IMR-90 (cell line): ENCODE data around the gene ASTN2. TPM values are rescaled to one million over a fixed set of nuclear protein-coding genes. Genes with fewer than 3 reads are reported as not detected.

Source experiments
- ATAC-seq: fragments of 200-7000 bp; cut with Tn5 transposase; 2 replicates; pipeline ENCODE4 v1.9.1; 2020; ENCODE audit warnings: low read depth, mild to moderate bottlenecking, moderate library complexity
- BruUV-seq: library from RNA; stranded (reverse); fragments of 400-500 nt; replicated peaks from 2 replicates; lab custom pipeline; 2021; lab: Mats Ljungman, UMichigan
- CTCF ChIA-PET: fragments of 300-600 bp; formaldehyde crosslinking; extraction: SDS; loops from one replicate; lab custom pipeline; 2021; ENCODE audit warnings: antibody characterized with exemption; lab: Yijun Ruan, JAX
- POLR2A ChIA-PET: fragments of 300-600 bp; sonication (Branson Sonifier 250); formaldehyde crosslinking; loops from one replicate; lab custom pipeline; 2022; ENCODE audit warnings: antibody characterized with exemption; ENCODE audit not compliant: unreplicated experiment; lab: Charles Lee
- DNase-seq: peaks from one replicate; pipeline ENCODE4 v3.0.0; 2013
- H2AFZ ChIP-seq: replicated peaks from 2 replicates; pipeline ENCODE3; 2013; ENCODE audit warnings: low read length, mild to moderate bottlenecking; ENCODE audit not compliant: poor library complexity
- H2AK5ac ChIP-seq: 2 replicates; pipeline ENCODE4 v1.6.1; 2013; ENCODE audit warnings: low read depth, low read length, inconsistent platforms
- H2AK9ac ChIP-seq: replicated peaks from 2 replicates; pipeline ENCODE3; 2013; ENCODE audit warnings: mild to moderate bottlenecking, low read depth, low read length, moderate library complexity; ENCODE audit not compliant: poor library complexity
- H2BK120ac ChIP-seq: 2 replicates; pipeline ENCODE4 v1.6.1; 2013; ENCODE audit warnings: low read depth, low read length, inconsistent platforms
- H2BK15ac ChIP-seq: 3 replicates; pipeline ENCODE4 v1.6.1; 2013; ENCODE audit warnings: low read depth, low read length, inconsistent platforms
- H2BK20ac ChIP-seq: 2 replicates; pipeline ENCODE4 v1.6.1; 2013; ENCODE audit warnings: low read depth, mild to moderate bottlenecking, inconsistent platforms, low read length, moderate library complexity
- H2BK5ac ChIP-seq: 2 replicates; pipeline ENCODE4 v1.6.1; 2013; ENCODE audit warnings: mild to moderate bottlenecking, low read depth, low read length, inconsistent platforms; ENCODE audit not compliant: poor library complexity, severe bottlenecking
- H3K14ac ChIP-seq: replicated peaks from 2 replicates; pipeline ENCODE4 v1.6.1; 2013; ENCODE audit warnings: low read depth, low read length, inconsistent platforms
- H3K18ac ChIP-seq: 2 replicates; pipeline ENCODE4 v1.6.1; 2013; ENCODE audit warnings: low read depth, low read length, control low read depth
- H3K23ac ChIP-seq: 2 replicates; pipeline ENCODE4 v1.6.1; 2013; ENCODE audit warnings: low read depth, low read length, inconsistent platforms
- H3K27ac ChIP-seq: 2 replicates; pipeline ENCODE4 v1.5.1; 2013; ENCODE audit warnings: mild to moderate bottlenecking, control low read depth, low read length; ENCODE audit not compliant: insufficient read depth
- H3K27me3 ChIP-seq: 2 replicates; pipeline ENCODE4 v1.6.1; 2013; ENCODE audit warnings: low read length; ENCODE audit not compliant: control insufficient read depth, insufficient read depth
- H3K36me3 ChIP-seq: 2 replicates; pipeline ENCODE4 v1.6.1; 2013; ENCODE audit warnings: low read length, mixed read lengths; ENCODE audit not compliant: control insufficient read depth, insufficient read depth
- H3K4ac ChIP-seq: 2 replicates; pipeline ENCODE4 v1.6.1; 2013; ENCODE audit warnings: low read depth, low read length, inconsistent platforms
- H3K4me1 ChIP-seq: 2 replicates; pipeline ENCODE4 v1.6.1; 2013; ENCODE audit warnings: low read length, mixed read lengths; ENCODE audit not compliant: control insufficient read depth, insufficient read depth
- H3K4me2 ChIP-seq: 2 replicates; pipeline ENCODE4 v1.6.1; 2013; ENCODE audit warnings: low read depth, mild to moderate bottlenecking, control low read depth, low read length, moderate library complexity
- H3K4me3 ChIP-seq: 2 replicates; pipeline ENCODE4 v1.5.1; 2013; ENCODE audit warnings: low read depth, mild to moderate bottlenecking, control low read depth, low read length, moderate library complexity; ENCODE audit not compliant: insufficient read depth
- H3K56ac ChIP-seq: 2 replicates; pipeline ENCODE4 v1.6.1; 2013; ENCODE audit warnings: low read length, inconsistent platforms; ENCODE audit not compliant: insufficient read depth; ENCODE audit errors: extremely low read depth
- H3K79me1 ChIP-seq, 2 experiments: 2 replicates each; pipeline ENCODE4 v1.6.1; 2013; ENCODE audit warnings: low read length in 2 of 2, inconsistent platforms in 1 of 2, low read depth in 1 of 2
- H3K9ac ChIP-seq: 2 replicates; pipeline ENCODE4 v1.6.1; 2013; ENCODE audit warnings: low read depth, low read length, control low read depth
- H3K9me1 ChIP-seq: 2 replicates; pipeline ENCODE4 v1.6.1; 2013; ENCODE audit warnings: low read length, inconsistent platforms; ENCODE audit not compliant: insufficient read depth
- H3K9me3 ChIP-seq: 2 replicates; pipeline ENCODE4 v1.6.1; 2013; ENCODE audit warnings: low read length; ENCODE audit not compliant: control insufficient read depth, insufficient read depth
- H4K20me1 ChIP-seq: 2 replicates; pipeline ENCODE4 v1.6.1; 2013; ENCODE audit warnings: low read length, inconsistent platforms; ENCODE audit not compliant: insufficient read depth
- H4K5ac ChIP-seq: 2 replicates; pipeline ENCODE4 v1.6.1; 2013; ENCODE audit warnings: mild to moderate bottlenecking, low read depth, low read length, control low read depth
- H4K8ac ChIP-seq, 2 experiments: 2 replicates each; pipeline ENCODE4 v1.6.1; 2013; ENCODE audit warnings: low read depth in 2 of 2, low read length in 2 of 2, control low read depth in 1 of 2, inconsistent platforms in 1 of 2
- H4K91ac ChIP-seq: 2 replicates; pipeline ENCODE4 v1.6.1; 2013; ENCODE audit warnings: low read depth, low read length, inconsistent platforms; ENCODE audit not compliant: insufficient read depth
- BHLHE40 ChIP-seq: fragments of 150-350 bp; IDR thresholded peaks from 2 replicates; pipeline ENCODE4 v1.6.1; 2016; ENCODE audit warnings: mild to moderate bottlenecking, low read depth, low read length
- CEBPB ChIP-seq: IDR thresholded peaks from 2 replicates; pipeline ENCODE4 v1.6.1; 2012; ENCODE audit warnings: low read depth, low read length, improper control_type of control experiment
- CHD1 ChIP-seq: IDR thresholded peaks from 2 replicates; pipeline ENCODE4 v1.6.1; 2012; ENCODE audit warnings: low read depth, low read length, improper control_type of control experiment
- CTCF ChIP-seq: conservative IDR thresholded peaks from 2 replicates; pipeline ENCODE4 v1.5.1; 2012; ENCODE audit warnings: mild to moderate bottlenecking, low read depth, low read length, improper control_type of control experiment
- ELK1 ChIP-seq: fragments of 150-350 bp; IDR thresholded peaks from 2 replicates; pipeline ENCODE4 v1.6.1; 2016; ENCODE audit warnings: low read depth, mild to moderate bottlenecking, low read length, moderate library complexity, borderline replicate concordance
- FOS ChIP-seq: fragments of 150-350 bp; IDR thresholded peaks from 2 replicates; pipeline ENCODE4 v1.6.1; 2016; ENCODE audit warnings: low read depth, low read length
- MAFK ChIP-seq: IDR thresholded peaks from 2 replicates; pipeline ENCODE4 v1.6.1; 2012; ENCODE audit warnings: low read depth, low read length, improper control_type of control experiment
- MAZ ChIP-seq: IDR thresholded peaks from 2 replicates; pipeline ENCODE4 v1.6.1; 2012; ENCODE audit warnings: low read depth, mild to moderate bottlenecking, low read length, improper control_type of control experiment, moderate library complexity, borderline replicate concordance
- MXI1 ChIP-seq: IDR thresholded peaks from 2 replicates; pipeline ENCODE4 v1.6.1; 2012; ENCODE audit warnings: low read depth, mild to moderate bottlenecking, low read length, moderate library complexity, borderline replicate concordance
- NFE2L2 ChIP-seq: fragments of 150-350 bp; IDR thresholded peaks from 2 replicates; pipeline ENCODE4 v1.6.1; 2016; ENCODE audit warnings: low read depth, mild to moderate bottlenecking, low read length
- POLR2A ChIP-seq: IDR thresholded peaks from 2 replicates; pipeline ENCODE4 v1.6.1; 2012; ENCODE audit warnings: mild to moderate bottlenecking, low read depth, low read length
- RAD21 ChIP-seq: IDR thresholded peaks from 2 replicates; pipeline ENCODE4 v1.6.1; 2012; ENCODE audit warnings: low read length, improper control_type of control experiment
- RCOR1 ChIP-seq: IDR thresholded peaks from 2 replicates; pipeline ENCODE4 v1.6.1; 2012; ENCODE audit warnings: mild to moderate bottlenecking, low read length, improper control_type of control experiment; ENCODE audit not compliant: insufficient replicate concordance
- RFX5 ChIP-seq: IDR thresholded peaks from 2 replicates; pipeline ENCODE4 v1.8.0; 2012; ENCODE audit warnings: low read depth, mild to moderate bottlenecking, low read length, moderate library complexity
- SMC3 ChIP-seq: fragments of 150-350 bp; IDR thresholded peaks from 2 replicates; pipeline ENCODE4 v1.6.1; 2016; ENCODE audit warnings: low read depth, mild to moderate bottlenecking, antibody characterized with exemption, low read length, moderate library complexity
- USF2 ChIP-seq: fragments of 150-350 bp; IDR thresholded peaks from 2 replicates; pipeline ENCODE4 v1.6.1; 2017; ENCODE audit warnings: mild to moderate bottlenecking, antibody characterized with exemption, low read length, low read depth
- WGBS, 2 experiments: methylation state at CpG; one replicate each; pipeline versions ENCODE4 v1.1.5 to v1.1.7; 2013; ENCODE audit warnings: missing lambda C conversion rate in 2 of 2; ENCODE audit not compliant: insufficient read length in 1 of 2; ENCODE audit errors: extremely low coverage in 2 of 2; 5-methylcytosine and 5-hydroxymethylcytosine counted together
- dilution Hi-C: fragments of 300-500 bp; cut with HindIII; formaldehyde crosslinking; loops from one replicate; pipeline ENCODE4 v1.14.3; 2018; ENCODE audit warnings: low sequenced_read_pairs; ENCODE audit not compliant: unreplicated experiment
- in situ Hi-C: fragments of 300-500 bp; cut with MboI; formaldehyde crosslinking; loops from 3 replicates; pipeline ENCODE4 v1.14.3; 2019; ENCODE audit warnings: low sequenced_read_pairs, inconsistent platforms, mixed read lengths
- intact Hi-C: fragments of 100-400 bp; cut with micrococcal nuclease; formaldehyde crosslinking; loops from 2 replicates; pipeline ENCODE4 v1.10.0; 2022
- polyA plus RNA-seq, 3 experiments: library from polyadenylated mRNA; depleted of rRNA; stranded (reverse); fragments of >200 nt; gene quantifications; 2 replicates each; pipeline ENCODE4 v1.2.3, GENCODE V29; 2012; ENCODE audit warnings: low replicate concordance in 1 of 3
- total RNA-seq: library from RNA; depleted of rRNA; stranded (reverse); fragments of >200 nt; gene quantifications from 2 replicates; pipeline ENCODE4 v1.2.3, GENCODE V29; 2012

Gene ASTN2
- total and polyA plus RNA-seq, 2 of the 4 experiments (the other 2 are of a cell fraction): 3.8 to 6.8 TPM

GRCh38 chr9:117138231-117138630 lies 276.6 kb downstream of the ASTN2 start:
- Histone ChIP-seq H2BK15ac (no peak overlapping the region), H2BK20ac (no peak overlapping the region), H3K79me1 (no peaks in the 10 kb centered on the region), H3K9me1 (no peaks in the 10 kb centered on the region), H2BK120ac (no peak overlapping the region), H3K27me3 (no peaks in the 10 kb centered on the region), H2AFZ (no peak overlapping the region), H3K56ac (no peak overlapping the region), H3K27ac (no peak overlapping the region), H4K91ac (no peak overlapping the region), H3K9me3 (peaks cover 2% of the 10 kb centered on the region; the same call in 1 of the 2 replicates), H2AK5ac (no peak overlapping the region), H4K8ac (no peak overlapping the region), H2BK5ac (no peak overlapping the region), H3K18ac (no peak overlapping the region), H3K4ac (no peak overlapping the region), H3K23ac (no peak overlapping the region), H4K5ac (no peak overlapping the region), H3K36me3 (no peaks in the 10 kb centered on the region), H3K4me3 (no peak overlapping the region), H4K20me1 (no peaks in the 10 kb centered on the region), H2AK9ac (no peak overlapping the region), H3K9ac (no peak overlapping the region), H3K14ac (no peak overlapping the region), H3K4me2 (no peak overlapping the region), H3K4me1 (no peaks in the 10 kb centered on the region)
- intact Hi-C loops (no loop called here), in situ Hi-C loops (no loop called here), dilution Hi-C loops (no loop called here)
- no TSS peak for BruUV-seq
- WGBS, 2 experiments: 14% methylated on average over 2 of the region's 5 CpGs; no CpG with 5 or more reads in 1 of the 2 experiments
- POLR2A ChIA-PET: no interaction called here
- CTCF ChIA-PET: no interaction called here
- no peak for TF ChIP-seq POLR2A
- no peak for TF ChIP-seq RCOR1
- TF ChIP-seq SMC3: no peak
- TF ChIP-seq CTCF: no peak
- TF ChIP-seq MAZ: no peak
- TF ChIP-seq MAFK: no peak
- no peak for TF ChIP-seq CHD1
- TF ChIP-seq ELK1: no peak
- no peak for TF ChIP-seq FOS
- TF ChIP-seq RFX5: no peak
- TF ChIP-seq MXI1: no peak
- TF ChIP-seq CEBPB: no peak
- TF ChIP-seq RAD21: no peak
- TF ChIP-seq NFE2L2: no peak
- TF ChIP-seq USF2: no peak
- no peak for TF ChIP-seq BHLHE40
- DNase-seq (no peak), ATAC-seq (no peak)
